ENCODE data around the gene HEMGN.
A peak's percentile ranks its signal among the peaks of the same experiment; 100 is the strongest.

Gene HEMGN

DNA sequence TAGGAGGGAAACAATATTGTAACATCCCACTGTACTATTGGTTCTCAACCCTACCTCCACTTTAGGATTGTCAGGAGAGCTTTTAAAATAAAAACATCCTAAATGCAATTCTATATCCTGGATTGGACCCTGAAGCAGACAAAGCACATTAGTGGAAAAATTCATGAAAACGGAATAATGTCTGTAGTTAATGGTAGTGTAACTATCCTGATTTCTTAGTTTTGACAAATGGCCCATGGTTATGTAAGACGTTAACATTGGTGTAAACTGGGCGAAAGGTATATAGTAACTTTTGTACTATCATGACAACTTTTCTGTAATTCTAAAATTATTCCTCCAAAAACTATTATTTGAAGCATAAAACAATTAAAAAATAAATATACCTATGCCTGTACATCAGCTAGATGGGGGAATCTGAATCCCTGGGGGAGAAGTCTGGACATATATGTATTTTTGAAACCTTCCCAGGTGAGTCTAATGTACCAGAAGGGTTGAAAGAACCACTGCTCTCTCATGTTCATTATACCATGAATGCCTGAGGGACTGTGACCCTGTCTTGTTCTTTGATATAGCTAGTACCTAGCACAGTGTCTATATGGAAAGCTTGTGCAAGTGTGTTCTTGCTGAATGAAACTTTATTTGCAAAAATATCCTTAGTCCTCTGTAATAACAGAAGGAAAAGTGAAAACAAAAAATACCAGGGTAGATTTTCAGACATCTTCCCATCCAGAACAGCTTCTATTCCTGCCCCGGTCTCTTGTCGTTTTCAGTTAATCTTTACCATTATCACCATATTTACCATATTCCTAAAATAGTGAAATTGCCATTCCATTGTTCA lies 12.3 kb downstream of the HEMGN start:
- Histone ChIP-seq H2BK15ac (ENCODE audit: low read length) (no peak overlapping the region), H4K91ac (ENCODE audit: low read depth, low read length, poor library complexity) (no peak overlapping the region), H3K4me1 (ENCODE audit: control insufficient read depth in 2 of 2, insufficient read depth in 1 of 2, low read depth in 1 of 2, low read length in 2 of 2) (peaks cover 0 to 2% of the 10 kb centered on the region in 2 donors), H3K14ac (ENCODE audit: low read length) (no peak overlapping the region), H3K27ac (replicated peaks; ENCODE audit: low read length) (no peak overlapping the region), H3K9me3 (replicated peaks in 1 of 2; ENCODE audit: control insufficient read depth in 2 of 2, insufficient read depth in 1 of 2, low read depth in 1 of 2, low read length in 2 of 2) (no peaks in the 10 kb centered on the region), H3K4ac (ENCODE audit: low read length) (no peak overlapping the region), H3K79me1 (ENCODE audit: low read depth, low read length) (no peaks in the 10 kb centered on the region), H3K23ac (ENCODE audit: low read depth, low read length, poor library complexity) (no peak overlapping the region), H2AFZ (ENCODE audit: low read length) (no peak overlapping the region), H3K18ac (ENCODE audit: low read length) (no peak overlapping the region), H4K8ac (ENCODE audit: low read depth, low read length) (no peak overlapping the region), H2AK5ac (ENCODE audit: low read depth, low read length) (no peak overlapping the region), H2BK12ac (ENCODE audit: low read length) (no peak overlapping the region), H2BK5ac (ENCODE audit: low read length) (no peak overlapping the region), H3K4me2 (ENCODE audit: insufficient read depth, low read length, poor library complexity, severe bottlenecking) (no peak overlapping the region), H3K4me3 (ENCODE audit: low read length in 2 of 2) (no peak overlapping the region), H3K36me3 (replicated peaks in 1 of 2; ENCODE audit: control insufficient read depth in 2 of 2, insufficient read depth in 2 of 2, low read length in 2 of 2) (no peaks in the 10 kb centered on the region), H3K9ac (ENCODE audit: low read depth, low read length, poor library complexity) (no peak overlapping the region), H2BK120ac (ENCODE audit: low read depth, low read length) (no peak overlapping the region), H3K27me3 (ENCODE audit: control insufficient read depth in 3 of 3, insufficient read depth in 3 of 3, low read depth in 1 of 3, low read length in 3 of 3) (peaks cover 0 to 36% (median 17%) of the 10 kb centered on the region in 3 experiments)
- DNase-seq (ENCODE audit: low spot score) = no peak
- no CpG with 5 or more reads among the region's 5 CpGs for WGBS, 2 donors (ENCODE audit: extremely low coverage in 2 of 2, insufficient read length in 2 of 2, insufficient replicate concordance in 1 of 2)

DNA sequence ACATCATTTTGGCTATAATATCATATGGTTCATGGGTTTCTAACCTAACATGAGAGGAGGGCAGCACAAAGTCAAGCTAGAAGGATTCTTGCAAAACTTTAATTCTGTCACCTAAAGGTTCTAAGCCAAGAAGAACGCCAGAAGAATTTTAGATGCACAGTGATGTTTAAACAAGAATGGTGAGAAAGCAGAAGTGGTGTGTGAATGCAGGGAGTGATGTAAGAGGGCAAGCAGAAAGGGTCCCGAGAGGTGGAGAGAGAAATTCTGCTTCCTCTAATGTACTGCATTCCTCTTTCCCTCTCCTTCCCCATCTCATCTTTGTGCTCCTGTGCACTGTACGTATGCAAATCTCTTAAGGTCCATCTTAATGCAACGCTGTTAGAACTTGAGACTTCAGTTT lies 13.6 kb downstream of the HEMGN start:
- no peak overlapping the region for H3K18ac ChIP-seq (ENCODE audit: low read length)
- no peak overlapping the region for H3K4ac ChIP-seq (ENCODE audit: low read length)
- no peak overlapping the region for H2BK15ac ChIP-seq (ENCODE audit: low read length)
- peaks cover 0 to 2% of the 10 kb centered on the region in 2 donors for H3K4me1 ChIP-seq (ENCODE audit: control insufficient read depth in 2 of 2, insufficient read depth in 1 of 2, low read depth in 1 of 2, low read length in 2 of 2)
- H2AFZ ChIP-seq (ENCODE audit: low read length) = peak overlapping the region; percentile 90
- H2BK5ac ChIP-seq (ENCODE audit: low read length) = no peak overlapping the region
- no peak overlapping the region for H2BK120ac ChIP-seq (ENCODE audit: low read depth, low read length)
- no peak overlapping the region for H3K27ac ChIP-seq (replicated peaks; ENCODE audit: low read length)
- H2BK12ac ChIP-seq (ENCODE audit: low read length) = no peak overlapping the region
- H3K36me3 ChIP-seq (replicated peaks in 1 of 2; ENCODE audit: control insufficient read depth in 2 of 2, insufficient read depth in 2 of 2, low read length in 2 of 2) = no peaks in the 10 kb centered on the region
- no peak overlapping the region for H2AK5ac ChIP-seq (ENCODE audit: low read depth, low read length)
- H3K4me2 ChIP-seq (ENCODE audit: insufficient read depth, low read length, poor library complexity, severe bottlenecking) = no peak overlapping the region
- H4K91ac ChIP-seq (ENCODE audit: low read depth, low read length, poor library complexity) = no peak overlapping the region
- no peaks in the 10 kb centered on the region for H3K9me3 ChIP-seq (replicated peaks in 1 of 2; ENCODE audit: control insufficient read depth in 2 of 2, insufficient read depth in 1 of 2, low read depth in 1 of 2, low read length in 2 of 2)
- H3K27me3 ChIP-seq (ENCODE audit: control insufficient read depth in 3 of 3, insufficient read depth in 3 of 3, low read depth in 1 of 3, low read length in 3 of 3) = peaks cover 0 to 23% (median 12%) of the 10 kb centered on the region in 3 experiments
- no peak overlapping the region for H3K4me3 ChIP-seq (ENCODE audit: low read length in 2 of 2)
- no peak overlapping the region for H3K9ac ChIP-seq (ENCODE audit: low read depth, low read length, poor library complexity)
- H3K14ac ChIP-seq (ENCODE audit: low read length) = no peak overlapping the region
- no peak overlapping the region for H4K8ac ChIP-seq (ENCODE audit: low read depth, low read length)
- no peaks in the 10 kb centered on the region for H3K79me1 ChIP-seq (ENCODE audit: low read depth, low read length)
- no CpG with 5 or more reads among the region's 4 CpGs for WGBS, 2 donors (ENCODE audit: extremely low coverage in 2 of 2, insufficient read length in 2 of 2, insufficient replicate concordance in 1 of 2)
- no peak overlapping the region for H3K23ac ChIP-seq (ENCODE audit: low read depth, low read length, poor library complexity)
- DNase-seq (ENCODE audit: low spot score) = no peak

DNA sequence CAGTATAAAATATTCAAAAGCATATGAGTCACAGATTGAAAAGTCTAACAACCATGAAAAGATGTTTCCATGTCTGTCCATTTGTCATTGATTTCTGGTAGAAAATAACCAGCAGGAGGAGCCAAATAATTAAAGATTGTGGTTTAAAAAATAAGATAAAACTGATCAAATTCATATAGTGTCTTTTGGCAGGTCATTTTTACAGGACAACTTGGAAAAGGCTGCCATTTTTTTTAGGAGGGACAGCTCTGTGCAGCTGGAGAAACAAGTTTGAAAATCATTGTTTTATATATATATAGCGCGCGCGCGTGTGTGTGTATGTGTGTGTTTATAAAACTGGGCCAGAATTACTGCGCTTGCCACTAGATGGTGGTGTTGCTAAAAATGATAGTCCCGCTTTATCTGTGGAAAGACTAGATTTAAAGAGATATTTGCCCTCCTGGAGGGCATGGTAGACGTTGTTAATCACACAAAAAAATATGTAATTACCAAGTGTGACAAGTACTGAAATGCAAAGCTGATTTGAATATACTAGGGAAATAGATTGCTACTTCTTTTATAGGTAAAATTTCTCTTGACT lies 14.4 kb downstream of the HEMGN start:
- no peak overlapping the region for H4K8ac ChIP-seq (ENCODE audit: low read depth, low read length)
- H2AK5ac ChIP-seq (ENCODE audit: low read depth, low read length) = no peak overlapping the region
- no peaks in the 10 kb centered on the region for H3K79me1 ChIP-seq (ENCODE audit: low read depth, low read length)
- no peaks in the 10 kb centered on the region for H3K36me3 ChIP-seq (replicated peaks in 1 of 2; ENCODE audit: control insufficient read depth in 2 of 2, insufficient read depth in 2 of 2, low read length in 2 of 2)
- peaks cover 0 to 2% of the 10 kb centered on the region in 2 donors for H3K4me1 ChIP-seq (ENCODE audit: control insufficient read depth in 2 of 2, insufficient read depth in 1 of 2, low read depth in 1 of 2, low read length in 2 of 2)
- H2BK5ac ChIP-seq (ENCODE audit: low read length) = no peak overlapping the region
- no peak overlapping the region for H2BK120ac ChIP-seq (ENCODE audit: low read depth, low read length)
- no peak overlapping the region for H3K9ac ChIP-seq (ENCODE audit: low read depth, low read length, poor library complexity)
- H3K14ac ChIP-seq (ENCODE audit: low read length) = no peak overlapping the region
- no peak overlapping the region for H4K91ac ChIP-seq (ENCODE audit: low read depth, low read length, poor library complexity)
- no peak overlapping the region for H3K4ac ChIP-seq (ENCODE audit: low read length)
- no peak overlapping the region for H2BK15ac ChIP-seq (ENCODE audit: low read length)
- H2AFZ ChIP-seq (ENCODE audit: low read length) = peak overlapping the region; percentile 90
- no peaks in the 10 kb centered on the region for H3K9me3 ChIP-seq (replicated peaks in 1 of 2; ENCODE audit: control insufficient read depth in 2 of 2, insufficient read depth in 1 of 2, low read depth in 1 of 2, low read length in 2 of 2)
- H3K27me3 ChIP-seq (ENCODE audit: control insufficient read depth in 3 of 3, insufficient read depth in 3 of 3, low read depth in 1 of 3, low read length in 3 of 3) = peaks cover 0 to 15% (median 11%) of the 10 kb centered on the region in 3 experiments
- no peak overlapping the region for H3K18ac ChIP-seq (ENCODE audit: low read length)
- no peak overlapping the region for H2BK12ac ChIP-seq (ENCODE audit: low read length)
- H3K23ac ChIP-seq (ENCODE audit: low read depth, low read length, poor library complexity) = no peak overlapping the region
- H3K27ac ChIP-seq (replicated peaks; ENCODE audit: low read length) = no peak overlapping the region
- H3K4me2 ChIP-seq (ENCODE audit: insufficient read depth, low read length, poor library complexity, severe bottlenecking) = no peak overlapping the region
- H3K4me3 ChIP-seq (ENCODE audit: low read length in 2 of 2) = no peak overlapping the region
- DNase-seq (ENCODE audit: low spot score) = peak; percentile 57
- no CpG with 5 or more reads among the region's 8 CpGs for WGBS, 2 donors (ENCODE audit: extremely low coverage in 2 of 2, insufficient read length in 2 of 2, insufficient replicate concordance in 1 of 2)

DNA sequence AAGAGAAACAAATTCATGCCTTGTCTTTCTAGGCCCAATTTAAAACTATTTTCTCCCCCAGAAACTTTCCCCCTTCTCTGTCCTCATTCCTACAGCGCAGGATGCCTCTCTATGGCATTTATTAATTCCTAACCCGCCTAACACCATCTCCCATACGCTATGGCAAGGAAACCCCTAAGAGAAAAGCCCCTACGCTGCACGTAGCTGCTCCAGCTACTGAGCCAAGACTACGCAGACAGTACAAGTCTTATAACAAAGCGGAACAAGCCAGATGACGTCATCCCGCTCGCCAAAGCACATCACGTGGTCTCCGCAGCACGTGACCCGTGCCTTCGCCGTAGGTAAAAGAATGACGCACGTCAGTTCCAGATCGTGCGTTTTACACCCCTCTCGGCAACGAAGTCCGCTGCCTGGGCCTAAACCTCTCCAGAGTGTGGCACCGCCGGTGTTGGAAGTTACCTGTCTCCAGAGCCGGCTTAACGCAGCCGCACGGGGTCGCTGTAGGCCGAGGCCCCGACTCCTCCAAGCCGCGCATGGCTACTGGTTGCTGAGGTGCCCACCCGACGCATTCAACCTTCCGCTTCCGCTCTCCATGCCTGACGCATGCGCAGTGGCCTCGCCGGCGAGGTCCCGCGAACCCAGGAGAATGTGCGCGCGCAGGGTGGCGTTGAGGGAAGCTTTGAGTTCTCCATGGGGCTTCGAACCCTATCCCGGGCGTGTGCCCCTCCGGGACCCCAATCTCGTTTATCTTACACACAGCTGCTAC lies 15.8 kb downstream of the HEMGN start, which contains the start of gene TRMO:
TSS of gene TRMO (minus strand) at position 542 of the 766 bp plus-strand sequence. CDS start at position 535, 7 bp downstream.
- Histone ChIP-seq H3K4ac (ENCODE audit: low read length) (no peak within 1 kb of the TSS), H3K9me3 (replicated peaks in 1 of 2; ENCODE audit: control insufficient read depth in 2 of 2, insufficient read depth in 1 of 2, low read depth in 1 of 2, low read length in 2 of 2) (no peaks in the 10 kb centered on the region), H2BK5ac (ENCODE audit: low read length) (peak within 1 kb of the TSS; percentile 70), H2BK12ac (ENCODE audit: low read length) (no peak within 1 kb of the TSS), H4K91ac (ENCODE audit: low read depth, low read length, poor library complexity) (no peak within 1 kb of the TSS), H3K14ac (ENCODE audit: low read length) (no peak within 1 kb of the TSS), H3K36me3 (replicated peaks in 1 of 2; ENCODE audit: control insufficient read depth in 2 of 2, insufficient read depth in 2 of 2, low read length in 2 of 2) (no peaks in the 10 kb centered on the region), H3K4me1 (ENCODE audit: control insufficient read depth in 2 of 2, insufficient read depth in 1 of 2, low read depth in 1 of 2, low read length in 2 of 2) (peaks cover 0 to 2% of the 10 kb centered on the region in 2 donors), H3K79me1 (ENCODE audit: low read depth, low read length) (no peaks in the 10 kb centered on the region), H3K9ac (ENCODE audit: low read depth, low read length, poor library complexity) (peak within 1 kb of the TSS; percentile 71), H2AK5ac (ENCODE audit: low read depth, low read length) (no peak within 1 kb of the TSS), H3K4me2 (ENCODE audit: insufficient read depth, low read length, poor library complexity, severe bottlenecking) (peak within 1 kb of the TSS; percentile 85), H2BK15ac (ENCODE audit: low read length) (no peak within 1 kb of the TSS), H3K23ac (ENCODE audit: low read depth, low read length, poor library complexity) (peak within 1 kb of the TSS; percentile 37), H2BK120ac (ENCODE audit: low read depth, low read length) (no peak within 1 kb of the TSS), H3K27me3 (ENCODE audit: control insufficient read depth in 3 of 3, insufficient read depth in 3 of 3, low read depth in 1 of 3, low read length in 3 of 3) (peaks cover 0 to 14% (median 9%) of the 10 kb centered on the region in 3 experiments), H2AFZ (ENCODE audit: low read length) (peak within 1 kb of the TSS; percentile 90), H3K4me3 (ENCODE audit: low read length in 2 of 2) (peak within 1 kb of the TSS; percentile 54 to 85), H3K27ac (replicated peaks; ENCODE audit: low read length) (peak within 1 kb of the TSS; percentile 84), H4K8ac (ENCODE audit: low read depth, low read length) (peak within 1 kb of the TSS; percentile 89), H3K18ac (ENCODE audit: low read length) (peak within 1 kb of the TSS; percentile 96)
- no CpG with 5 or more reads among the region's 54 CpGs for WGBS, 2 donors (ENCODE audit: extremely low coverage in 2 of 2, insufficient read length in 2 of 2, insufficient replicate concordance in 1 of 2)
- DNase-seq (ENCODE audit: low spot score) = peak; percentile 98
